ENCODE measurements around the gene RSPO3. TPM values are rescaled to one million over a fixed set of nuclear protein-coding genes. Genes with fewer than 3 reads are reported as not detected.

RSPO3 gene
- total and polyA plus RNA-seq, 2 donors (not counting 1 experiment from before 2014, with no cell fraction given): 0.85 to 12.4 TPM

DNA sequence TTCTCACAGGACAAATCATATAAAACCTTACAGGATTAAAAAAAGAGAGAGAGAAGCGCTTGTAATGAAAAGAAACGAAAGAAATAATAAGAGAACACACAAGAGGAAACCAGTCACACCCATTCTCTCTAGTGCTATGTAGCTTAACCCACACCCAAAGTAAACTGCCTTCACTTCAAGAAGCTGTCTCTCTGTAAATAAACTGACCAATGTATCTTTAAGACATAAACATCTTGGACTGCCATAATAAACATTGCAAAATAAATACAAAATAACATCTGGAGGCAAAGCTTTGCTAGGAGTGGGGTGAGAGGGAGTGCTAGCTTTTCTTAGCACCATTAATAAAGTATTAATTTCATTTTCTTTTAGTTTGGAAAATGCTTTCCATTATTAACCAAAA is 86.6 kb downstream of the RSPO3 start:
- Histone ChIP-seq H3K27me3 (ENCODE audit: control insufficient read depth, insufficient read depth, low read length) (no peaks in the 10 kb centered on the region), H4K20me1 (ENCODE audit: control insufficient read depth, extremely low read depth, insufficient read depth, low read length) (no peaks in the 10 kb centered on the region), H3K79me2 (ENCODE audit: control insufficient read depth, insufficient read depth, low read length) (no peaks in the 10 kb centered on the region), H3K9ac (ENCODE audit: insufficient read depth, low read length) (no peak overlapping the region), H3K36me3 (ENCODE audit: control insufficient read depth, insufficient read depth, low read length) (no peaks in the 10 kb centered on the region), H3K4me3 (replicated peaks in 1 of 4; ENCODE audit: control extremely low read depth in 1 of 4, insufficient read depth in 1 of 4, low read depth in 3 of 4, low read length in 4 of 4) (no peak overlapping the region), H2AFZ (ENCODE audit: low read length) (no peak overlapping the region), H3K4me1 (ENCODE audit: control insufficient read depth, extremely low read depth, insufficient read depth, low read length) (peaks cover 3% of the 10 kb centered on the region), H3K9me3 (ENCODE audit: control insufficient read depth, insufficient read depth, low read depth, low read length) (no peaks in the 10 kb centered on the region), H3K4me2 (ENCODE audit: extremely low read depth, insufficient read depth, low read length) (no peak overlapping the region), H3K27ac (ENCODE audit: insufficient read depth, low read length) (no peak overlapping the region)
- TF ChIP-seq EZH2 (IDR thresholded peaks at IDR 0.05; ENCODE audit: low read length, missing control alignments): no peak
- TF ChIP-seq CTCF (conservative IDR thresholded peaks at IDR 0.05 in 1 of 2, IDR thresholded peaks at IDR 0.05 in 1 of 2; ENCODE audit: low read depth in 1 of 2, low read length in 2 of 2): no peak
- DNase-seq (ENCODE audit: low read depth in 2 of 2): peak in 1 of 2 donors; percentile 63

DNA sequence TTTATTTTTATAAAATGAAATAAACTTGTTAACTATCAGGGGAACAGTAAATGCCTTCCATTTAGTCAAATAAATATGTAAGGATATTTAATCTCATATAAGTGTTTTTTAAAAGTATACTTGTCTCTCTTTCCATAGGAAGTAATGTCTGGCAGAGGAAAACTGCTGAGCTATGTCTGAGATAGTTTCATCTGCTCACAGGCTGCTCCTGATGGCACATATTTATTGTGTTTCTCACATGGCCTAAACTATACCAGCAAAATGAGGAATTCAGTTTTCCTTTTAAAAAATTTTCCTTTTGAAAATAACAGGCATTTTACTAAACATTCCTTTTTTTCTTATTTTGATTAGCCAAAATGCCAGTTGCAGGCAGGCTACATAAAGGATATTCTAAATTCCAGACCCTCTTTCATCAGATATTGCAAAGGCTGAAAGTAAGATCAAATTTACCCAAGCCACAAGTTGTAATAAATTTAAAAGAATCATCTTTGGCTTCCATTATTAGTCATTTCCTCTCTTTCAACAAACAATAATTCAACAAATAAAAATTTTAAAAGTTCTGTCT is 88.1 kb downstream of the RSPO3 start:
- peak in 1 of 2 donors; percentile 8 for DNase-seq (ENCODE audit: low read depth in 2 of 2)
- Histone ChIP-seq H3K9me3 (ENCODE audit: control insufficient read depth, insufficient read depth, low read depth, low read length) (no peaks in the 10 kb centered on the region), H3K27me3 (ENCODE audit: control insufficient read depth, insufficient read depth, low read length) (no peaks in the 10 kb centered on the region), H3K9ac (ENCODE audit: insufficient read depth, low read length) (no peak overlapping the region), H3K4me2 (ENCODE audit: extremely low read depth, insufficient read depth, low read length) (no peak overlapping the region), H4K20me1 (ENCODE audit: control insufficient read depth, extremely low read depth, insufficient read depth, low read length) (no peaks in the 10 kb centered on the region), H2AFZ (ENCODE audit: low read length) (no peak overlapping the region), H3K4me1 (ENCODE audit: control insufficient read depth, extremely low read depth, insufficient read depth, low read length) (peaks cover 3% of the 10 kb centered on the region), H3K27ac (ENCODE audit: insufficient read depth, low read length) (no peak overlapping the region), H3K36me3 (ENCODE audit: control insufficient read depth, insufficient read depth, low read length) (no peaks in the 10 kb centered on the region), H3K4me3 (replicated peaks in 1 of 4; ENCODE audit: control extremely low read depth in 1 of 4, insufficient read depth in 1 of 4, low read depth in 3 of 4, low read length in 4 of 4) (no peak overlapping the region), H3K79me2 (ENCODE audit: control insufficient read depth, insufficient read depth, low read length) (no peaks in the 10 kb centered on the region)
- no peak for TF ChIP-seq EZH2 (IDR thresholded peaks at IDR 0.05; ENCODE audit: low read length, missing control alignments)

DNA sequence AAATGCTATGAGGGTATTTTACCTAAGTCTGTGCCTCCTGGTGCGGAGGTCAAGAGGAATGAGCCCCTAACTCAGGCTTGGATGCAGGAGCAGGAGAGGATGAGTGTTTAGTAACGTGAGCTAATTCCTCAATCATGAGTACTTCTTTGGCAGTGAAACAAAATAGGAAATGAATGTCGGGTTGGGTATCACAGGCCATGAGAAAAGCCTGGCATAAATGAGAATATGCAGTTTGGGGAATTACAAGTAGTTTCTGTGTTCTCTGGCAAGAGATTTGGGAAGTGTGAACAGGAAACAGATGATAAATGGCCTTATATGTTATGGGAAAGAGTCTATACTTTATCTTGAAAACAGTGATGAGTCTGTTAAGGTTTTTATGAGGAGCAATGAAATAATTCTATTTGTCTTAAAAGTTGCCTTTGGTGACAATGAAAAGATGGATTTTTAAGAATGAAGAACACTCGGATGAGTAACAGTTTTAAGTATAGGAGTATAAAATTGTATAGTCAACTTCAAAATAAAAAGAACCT is 89.2 kb downstream of the RSPO3 start:
- Histone ChIP-seq H3K36me3 (ENCODE audit: control insufficient read depth, insufficient read depth, low read length) (no peaks in the 10 kb centered on the region), H3K27ac (ENCODE audit: insufficient read depth, low read length) (no peak overlapping the region), H3K9me3 (ENCODE audit: control insufficient read depth, insufficient read depth, low read depth, low read length) (no peaks in the 10 kb centered on the region), H3K9ac (ENCODE audit: insufficient read depth, low read length) (no peak overlapping the region), H4K20me1 (ENCODE audit: control insufficient read depth, extremely low read depth, insufficient read depth, low read length) (no peaks in the 10 kb centered on the region), H3K4me1 (ENCODE audit: control insufficient read depth, extremely low read depth, insufficient read depth, low read length) (peaks cover 3% of the 10 kb centered on the region), H3K27me3 (ENCODE audit: control insufficient read depth, insufficient read depth, low read length) (no peaks in the 10 kb centered on the region), H2AFZ (ENCODE audit: low read length) (no peak overlapping the region), H3K4me2 (ENCODE audit: extremely low read depth, insufficient read depth, low read length) (no peak overlapping the region), H3K4me3 (replicated peaks in 1 of 4; ENCODE audit: control extremely low read depth in 1 of 4, insufficient read depth in 1 of 4, low read depth in 3 of 4, low read length in 4 of 4) (no peak overlapping the region), H3K79me2 (ENCODE audit: control insufficient read depth, insufficient read depth, low read length) (no peaks in the 10 kb centered on the region)
- TF ChIP-seq EZH2 (IDR thresholded peaks at IDR 0.05; ENCODE audit: low read length, missing control alignments): no peak
- no peak for TF ChIP-seq CTCF (conservative IDR thresholded peaks at IDR 0.05 in 1 of 2, IDR thresholded peaks at IDR 0.05 in 1 of 2; ENCODE audit: low read depth in 1 of 2, low read length in 2 of 2)
- peak; percentile 38 to 68 for DNase-seq (ENCODE audit: low read depth in 2 of 2)
